Activated T-helper 1 cell treated with anti-CD3 and anti-CD28 coated beads, Interleukin-2, amount 50 U/mL, for 16 hours (primary cell): Measurements from ENCODE around the gene FAM161B.
"Not testable (repeated sequence)": the region's sequence is repeated elsewhere in the genome, so short reads cannot be mapped to it uniquely, and the experiment has no call there.

Experiments used
- DNase-seq, 2 donors: peaks; one replicate each; pipeline ENCODE4 v3.0.0-alpha.2; 2020; ENCODE audit warnings: low read depth in 1 of 2, low spot score in 1 of 2

FAM161B gene

GRCh38 chr14:73944432-73945158, 5.3 kb downstream of the FAM161B start:
- no peak for DNase-seq

GRCh38 chr14:73943083-73943482, 6.8 kb downstream of the FAM161B start:
- no peak for DNase-seq

DNA sequence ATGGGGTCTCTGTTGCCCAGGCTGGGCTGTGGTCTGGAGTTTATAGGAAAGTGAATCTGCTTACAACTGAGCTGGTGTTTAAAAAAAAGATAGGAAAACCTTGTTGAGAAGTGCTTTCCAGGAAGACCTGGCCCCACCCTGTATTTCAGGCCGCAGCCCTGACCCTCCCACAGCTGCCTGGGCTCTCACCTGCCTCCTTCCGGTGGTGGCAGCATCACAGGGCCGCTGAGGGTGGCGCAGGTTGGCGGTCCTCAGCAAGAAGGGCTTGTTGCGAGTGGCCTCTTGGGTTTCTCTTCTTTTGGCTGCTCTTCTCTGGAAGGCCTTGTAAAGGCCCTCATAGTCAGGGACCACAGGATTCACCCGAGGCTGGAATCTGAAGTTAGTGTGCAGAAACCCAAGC, 7.7 kb downstream of the FAM161B start:
- no peak for DNase-seq

DNA sequence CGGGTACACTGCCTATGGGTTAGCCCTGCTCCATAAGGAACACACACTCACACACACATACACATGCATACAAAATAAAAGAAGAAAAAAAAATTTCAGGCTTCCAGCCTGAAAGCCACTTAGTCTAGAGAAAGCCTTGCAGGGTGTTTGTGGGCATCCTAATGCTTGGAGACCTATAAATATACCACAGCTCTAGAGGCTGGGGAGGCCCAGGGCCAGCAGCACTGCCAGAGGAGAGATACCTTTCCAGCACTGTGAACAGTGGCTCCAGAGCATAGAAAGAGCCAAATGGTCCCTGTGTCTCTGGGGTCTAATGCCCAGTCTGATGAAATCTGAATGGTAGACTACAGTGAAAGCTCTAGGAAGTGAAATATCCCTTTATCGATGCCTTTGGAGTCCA, 12.9 kb downstream of the FAM161B start:
- DNase-seq = no peak

DNA sequence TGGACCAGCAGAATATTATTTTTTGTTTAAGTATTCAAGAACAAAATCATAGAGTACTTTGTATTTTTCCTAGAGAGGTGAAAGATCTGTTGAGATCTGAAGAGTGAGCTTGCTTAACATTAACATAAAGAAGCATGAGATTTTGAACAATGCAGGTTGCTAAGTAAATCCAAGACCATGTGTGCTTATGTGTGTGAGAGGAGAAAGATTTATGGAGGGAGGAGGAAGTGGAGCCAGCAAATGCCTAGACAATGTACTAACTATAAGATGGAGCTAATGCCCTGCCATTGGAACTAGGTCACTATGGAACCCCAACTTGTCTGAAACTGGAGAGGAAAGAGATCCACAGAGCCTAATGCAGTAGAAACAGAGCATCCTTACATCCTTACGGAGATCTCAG, 13.3 kb downstream of the FAM161B start:
- DNase-seq = no peak

GRCh38 chr14:73935666-73936065, 14.2 kb downstream of the FAM161B start:
- no peak for DNase-seq

DNA sequence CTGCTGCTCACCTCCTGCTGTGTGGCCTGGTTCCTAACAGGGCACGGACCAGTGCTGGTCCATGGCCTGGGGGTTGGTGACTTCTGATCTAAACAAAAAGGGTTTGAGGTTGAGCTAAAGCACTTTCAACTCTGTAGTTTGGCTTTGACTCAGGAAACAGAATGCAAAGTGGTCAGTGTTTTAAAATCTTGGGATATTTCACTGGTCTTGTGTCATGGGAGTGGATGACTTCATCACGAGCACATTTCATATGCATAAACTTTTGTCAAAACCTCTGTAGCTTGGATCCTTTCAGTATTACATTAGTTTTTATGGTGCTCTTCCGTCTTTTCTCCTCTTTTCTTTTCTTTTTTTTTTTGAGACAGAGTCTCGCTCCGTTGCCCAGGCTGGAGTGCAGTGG, 25.6 kb downstream of the FAM161B start:
- DNase-seq = no peak

DNA sequence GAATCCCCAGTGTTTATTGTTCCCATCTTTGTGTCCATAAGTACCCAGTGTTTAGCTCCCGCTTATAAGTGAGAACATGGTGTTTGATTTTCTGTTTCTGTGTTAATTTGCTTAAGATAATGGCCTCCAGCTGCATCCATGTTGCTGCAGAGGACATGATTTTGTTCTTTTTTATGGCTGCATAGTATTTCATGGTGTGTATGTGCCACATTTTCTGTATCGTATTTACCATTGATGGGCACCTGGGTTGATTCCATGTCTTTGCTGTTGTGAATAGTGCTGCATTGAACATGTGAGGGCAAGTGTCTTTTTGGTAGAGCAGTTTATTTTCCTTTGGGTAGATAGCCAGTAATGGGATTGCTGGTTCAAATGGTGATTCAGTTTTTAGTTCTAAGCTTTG, 30.4 kb downstream of the FAM161B start:
- not testable (repeated sequence) for DNase-seq

DNA sequence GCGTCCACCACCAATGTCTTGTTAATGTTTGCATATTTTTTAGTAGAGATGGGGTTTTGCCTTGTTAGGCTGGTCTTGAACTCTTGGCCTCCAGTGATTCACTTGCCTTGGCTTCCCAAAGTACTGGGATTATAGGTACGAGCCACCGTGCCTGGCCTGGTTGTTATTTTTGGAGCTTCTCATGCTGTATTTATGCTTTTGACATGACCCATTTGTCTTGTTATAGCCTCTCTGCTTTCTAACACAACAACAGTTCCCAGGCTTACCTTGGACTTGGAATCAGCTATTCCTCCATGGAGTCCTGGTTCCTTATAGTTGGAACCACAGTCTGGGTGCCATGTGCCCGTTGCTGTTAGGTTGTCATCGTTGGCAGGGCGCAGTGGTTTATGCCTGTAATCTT, 33.6 kb downstream of the FAM161B start:
- DNase-seq = no peak

- no peak for DNase-seq
Measured at GRCh38 chr14:73913256-73913655, 36.6 kb downstream of the FAM161B start.

DNA sequence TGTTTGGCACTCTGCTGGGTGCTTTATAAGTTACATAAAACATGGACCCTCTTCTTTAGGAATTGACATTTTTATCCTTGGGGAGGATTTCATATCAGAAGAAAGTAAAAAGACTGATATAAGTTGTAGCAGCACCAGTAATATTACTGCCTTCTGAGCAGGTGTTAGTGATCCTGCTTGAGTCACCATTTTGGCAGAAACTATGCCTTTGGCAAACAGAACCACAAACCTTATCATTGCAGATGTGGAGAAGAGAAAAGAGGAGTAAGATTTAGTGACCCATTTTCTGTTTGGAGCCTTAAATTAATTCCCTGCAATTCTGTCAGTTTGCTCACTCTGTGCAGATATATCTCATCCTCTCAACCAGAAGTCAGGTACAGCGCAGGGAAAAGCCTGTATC, 40.2 kb downstream of the FAM161B start:
- DNase-seq = no peak

DNA sequence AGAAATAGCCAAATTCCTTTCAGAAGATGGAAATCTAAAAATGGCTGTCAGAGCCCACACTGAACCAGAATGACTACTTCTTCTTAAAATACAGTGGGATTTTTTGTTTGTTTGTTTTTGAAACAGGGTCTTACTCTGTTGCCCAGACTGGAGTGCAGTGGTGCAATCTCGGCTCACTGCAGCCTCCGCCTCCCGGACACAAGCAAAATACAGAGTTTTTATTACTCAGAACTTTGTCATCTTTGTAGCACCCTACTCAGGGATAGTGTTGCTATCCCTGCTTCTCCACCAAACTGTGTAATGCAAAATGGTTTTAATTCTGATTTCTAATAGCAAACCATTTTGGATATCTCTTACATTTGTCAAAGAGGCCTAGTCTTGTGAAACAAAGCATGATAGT, 46.9 kb downstream of the FAM161B start:
- DNase-seq = no peak

GRCh38 chr14:73896521-73896920, 53.4 kb downstream of the FAM161B start:
- DNase-seq = no peak

- DNase-seq = no peak
Measured at GRCh38 chr14:73895939-73896338, 54.0 kb downstream of the FAM161B start.

- DNase-seq = not testable (repeated sequence)
Measured at GRCh38 chr14:73894180-73894687, 55.7 kb downstream of the FAM161B start.

- no peak for DNase-seq
Measured at GRCh38 chr14:73889376-73889775, 60.5 kb downstream of the FAM161B start.

DNA sequence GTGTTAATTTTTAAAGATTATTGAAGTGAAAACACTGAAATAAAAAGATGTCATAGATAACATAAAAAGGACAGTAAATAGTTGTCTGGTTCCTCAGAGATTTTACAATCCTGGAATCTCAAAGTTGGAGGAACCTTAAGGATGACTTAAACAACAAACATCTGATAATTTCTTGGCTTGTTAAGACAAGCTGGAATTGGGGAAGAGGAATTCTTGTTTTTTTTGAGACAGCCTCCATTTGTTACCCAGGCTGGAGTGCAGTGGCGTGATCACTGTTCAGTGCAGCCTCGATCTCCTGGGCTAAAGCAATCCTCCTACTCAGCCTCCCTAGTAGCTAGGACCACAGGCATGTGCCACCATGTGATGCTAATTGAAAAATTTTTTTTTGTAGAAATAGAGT, 60.9 kb downstream of the FAM161B start:
- no peak for DNase-seq

DNA sequence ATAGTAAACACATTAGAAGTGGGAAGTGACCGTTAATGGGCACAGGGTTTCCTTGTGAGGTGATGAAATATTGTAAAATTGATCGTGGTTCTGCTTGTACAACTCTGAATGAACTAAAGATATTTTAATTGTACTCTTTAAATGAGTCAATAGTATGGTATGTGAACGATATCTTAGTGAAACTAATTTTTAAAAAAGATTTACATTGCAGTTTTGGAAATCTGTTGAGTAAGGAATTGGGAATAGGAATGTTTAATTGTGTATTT, 61.5 kb downstream of the FAM161B start:
- DNase-seq = no peak

DNA sequence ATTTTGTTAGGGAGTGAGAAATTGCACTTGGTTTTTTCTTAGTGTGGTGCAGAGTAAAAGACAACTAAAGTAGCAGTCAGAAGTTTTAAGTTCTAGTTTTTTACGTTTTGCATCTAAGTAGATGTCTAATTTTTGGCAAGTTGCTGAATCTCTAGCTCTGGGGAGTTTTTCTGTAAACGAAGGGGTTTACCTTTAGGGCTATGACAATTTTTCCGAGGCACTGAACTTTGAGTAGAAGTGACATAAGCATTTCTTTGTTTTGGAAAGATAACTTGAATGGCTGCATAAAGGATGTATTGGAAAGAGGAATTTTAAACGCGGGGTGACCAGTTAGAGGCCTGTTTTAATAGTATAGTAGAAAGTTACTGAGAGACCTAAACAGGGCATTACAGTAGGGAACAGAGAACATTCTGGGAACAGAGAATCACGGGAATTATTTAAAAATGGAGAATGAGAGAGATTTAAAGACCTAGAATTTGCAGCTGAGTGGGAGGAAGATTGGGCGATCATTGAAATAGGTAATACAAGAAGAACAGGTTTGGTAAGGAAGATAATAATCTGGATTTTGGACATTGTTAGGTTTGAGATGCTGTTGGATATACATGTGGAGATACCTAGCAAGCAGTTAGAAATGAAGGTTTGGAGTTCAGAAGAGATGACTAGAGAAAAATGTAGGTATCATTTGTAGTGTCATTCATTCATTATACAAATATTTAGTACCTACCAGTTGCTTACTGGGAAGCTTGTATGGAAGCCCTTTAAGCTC, 62.0 kb downstream of the FAM161B start:
- no peak for DNase-seq

GRCh38 chr14:73887318-73887616, 62.6 kb downstream of the FAM161B start:
- no peak for DNase-seq

- DNase-seq = peak; percentile 62 to 84
Measured at GRCh38 chr14:73886449-73887317, 63.2 kb downstream of the FAM161B start, which contains the start of gene ZNF410. TSS of gene ZNF410 (plus strand) at chr14:73886859. CDS start at chr14:73892176, 5,317 bp downstream.
